ES-I3 (cell line): Measurements from ENCODE around the gene CPT1A.

ENCODE experiments used
- H3K36me3 ChIP-seq: 2 replicates; pipeline ENCODE4 v1.6.1; 2013; ENCODE audit warnings: mild to moderate bottlenecking, low read length, control low read depth, moderate library complexity; ENCODE audit not compliant: insufficient read depth
- H3K4me1 ChIP-seq: 2 replicates; pipeline ENCODE4 v1.6.1; 2013; ENCODE audit warnings: mild to moderate bottlenecking, control low read depth, low read length; ENCODE audit not compliant: insufficient read depth
- H3K9ac ChIP-seq: 2 replicates; pipeline ENCODE4 v1.6.1; 2013; ENCODE audit warnings: low read depth, mild to moderate bottlenecking, low read length, moderate library complexity
- H3K9me3 ChIP-seq: 2 replicates; pipeline ENCODE4 v1.6.1; 2013; ENCODE audit warnings: mild to moderate bottlenecking, low read length, moderate library complexity; ENCODE audit not compliant: control insufficient read depth, insufficient read depth

The CPT1A gene

GRCh38 chr11:68776442-68777235 is 65.1 kb downstream of the CPT1A start:
- Histone ChIP-seq H3K4me1 (peaks cover 3% of the 10 kb centered on the region; the same call in 1 of the 2 replicates), H3K36me3 (peaks cover 14% of the 10 kb centered on the region), H3K9ac (no peak overlapping the region), H3K9me3 (no peaks in the 10 kb centered on the region)

- peaks cover 3% of the 10 kb centered on the region; the same call in 1 of the 2 replicates for H3K4me1 ChIP-seq
- H3K9ac ChIP-seq: no peak overlapping the region
- H3K9me3 ChIP-seq: no peaks in the 10 kb centered on the region
- peaks cover 12% of the 10 kb centered on the region for H3K36me3 ChIP-seq
These were observed 65.7 kb downstream of the CPT1A start for GRCh38 chr11:68775951-68776388.

GRCh38 chr11:68774194-68774585 is 67.5 kb downstream of the CPT1A start:
- H3K4me1 ChIP-seq: no peaks in the 10 kb centered on the region
- no peak overlapping the region for H3K9ac ChIP-seq
- H3K9me3 ChIP-seq: no peaks in the 10 kb centered on the region
- peaks cover 5% of the 10 kb centered on the region for H3K36me3 ChIP-seq

- Histone ChIP-seq H3K36me3 (peaks cover 5% of the 10 kb centered on the region), H3K9me3 (no peaks in the 10 kb centered on the region), H3K4me1 (no peaks in the 10 kb centered on the region), H3K9ac (no peak overlapping the region)
These were observed 68.1 kb downstream of the CPT1A start for GRCh38 chr11:68773521-68774193.

- Histone ChIP-seq H3K9ac (no peak overlapping the region), H3K36me3 (peaks cover 5% of the 10 kb centered on the region), H3K9me3 (no peaks in the 10 kb centered on the region), H3K4me1 (no peaks in the 10 kb centered on the region)
These were observed 68.8 kb downstream of the CPT1A start for GRCh38 chr11:68772936-68773335.

GRCh38 chr11:68770781-68771180 is 70.9 kb downstream of the CPT1A start:
- no peak overlapping the region for H3K9ac ChIP-seq
- no peaks in the 10 kb centered on the region for H3K9me3 ChIP-seq
- peaks cover 5% of the 10 kb centered on the region for H3K36me3 ChIP-seq
- H3K4me1 ChIP-seq: no peaks in the 10 kb centered on the region

GRCh38 chr11:68767672-68768071 is 74.0 kb downstream of the CPT1A start:
- Histone ChIP-seq H3K9ac (no peak overlapping the region), H3K36me3 (no peaks in the 10 kb centered on the region), H3K4me1 (peaks cover 6% of the 10 kb centered on the region; the same call in 1 of the 2 replicates), H3K9me3 (no peaks in the 10 kb centered on the region)

- no peaks in the 10 kb centered on the region for H3K36me3 ChIP-seq
- no peak overlapping the region for H3K9ac ChIP-seq
- H3K4me1 ChIP-seq: peaks cover 6% of the 10 kb centered on the region; the same call in 1 of the 2 replicates
- no peaks in the 10 kb centered on the region for H3K9me3 ChIP-seq
These were observed 74.9 kb downstream of the CPT1A start for GRCh38 chr11:68766786-68767185.

- Histone ChIP-seq H3K4me1 (peaks cover 6% of the 10 kb centered on the region; the same call in 1 of the 2 replicates), H3K9ac (no peak overlapping the region), H3K36me3 (peaks cover 6% of the 10 kb centered on the region; the same call in 1 of the 2 replicates), H3K9me3 (no peaks in the 10 kb centered on the region)
These were observed 77.0 kb downstream of the CPT1A start for GRCh38 chr11:68764746-68765145.

- Histone ChIP-seq H3K36me3 (peaks cover 6% of the 10 kb centered on the region; the same call in 1 of the 2 replicates), H3K9me3 (no peaks in the 10 kb centered on the region), H3K4me1 (peaks cover 6% of the 10 kb centered on the region; the same call in 1 of the 2 replicates), H3K9ac (no peak overlapping the region)
These were observed 77.6 kb downstream of the CPT1A start for GRCh38 chr11:68763926-68764657.

- no peak overlapping the region for H3K9ac ChIP-seq
- H3K4me1 ChIP-seq: peaks cover 6% of the 10 kb centered on the region; the same call in 1 of the 2 replicates
- H3K36me3 ChIP-seq: peaks cover 6% of the 10 kb centered on the region; the same call in 1 of the 2 replicates
- no peaks in the 10 kb centered on the region for H3K9me3 ChIP-seq
These were observed 78.5 kb downstream of the CPT1A start for GRCh38 chr11:68763181-68763721.

GRCh38 chr11:68762481-68762880 is 79.2 kb downstream of the CPT1A start:
- no peaks in the 10 kb centered on the region for H3K9me3 ChIP-seq
- H3K9ac ChIP-seq: no peak overlapping the region
- peaks cover 6% of the 10 kb centered on the region; the same call in 1 of the 2 replicates for H3K36me3 ChIP-seq
- H3K4me1 ChIP-seq: peaks cover 6% of the 10 kb centered on the region; the same call in 1 of the 2 replicates

- no peak overlapping the region for H3K9ac ChIP-seq
- peaks cover 6% of the 10 kb centered on the region; the same call in 1 of the 2 replicates for H3K36me3 ChIP-seq
- peaks cover 6% of the 10 kb centered on the region; the same call in 1 of the 2 replicates for H3K4me1 ChIP-seq
- no peaks in the 10 kb centered on the region for H3K9me3 ChIP-seq
These were observed 79.9 kb downstream of the CPT1A start for GRCh38 chr11:68761801-68762200.

- Histone ChIP-seq H3K9ac (no peak overlapping the region), H3K36me3 (peaks cover 6% of the 10 kb centered on the region; the same call in 1 of the 2 replicates), H3K9me3 (no peaks in the 10 kb centered on the region), H3K4me1 (peaks cover 6% of the 10 kb centered on the region; the same call in 1 of the 2 replicates)
These were observed 81.7 kb downstream of the CPT1A start for GRCh38 chr11:68759991-68760390.
